Epithelial cell of esophagus (primary cell): ENCODE results near the gene RAMACL.

ENCODE experiments used
- DNase-seq: peaks from one replicate; pipeline ENCODE4 v3.0.0; 2010; ENCODE audit warnings: low read depth
- H3K4me3 ChIP-seq: 2 replicates; pipeline ENCODE4 v1.5.1; 2011; ENCODE audit warnings: mild to moderate bottlenecking, low read length, control low read depth
- CTCF ChIP-seq: IDR thresholded peaks from 2 replicates; pipeline ENCODE4 v1.5.1; 2011; ENCODE audit warnings: low read depth, mild to moderate bottlenecking, low read length, control low read depth, inconsistent platforms; ENCODE audit not compliant: insufficient read depth; ENCODE audit errors: missing control alignments

The RAMACL gene

GRCh38 chr6:166589337-166589731 lies 2.9 kb upstream of the RAMACL start:
- no peak for DNase-seq
- H3K4me3 ChIP-seq = no peak overlapping the region
- no peak for TF ChIP-seq CTCF

DNA sequence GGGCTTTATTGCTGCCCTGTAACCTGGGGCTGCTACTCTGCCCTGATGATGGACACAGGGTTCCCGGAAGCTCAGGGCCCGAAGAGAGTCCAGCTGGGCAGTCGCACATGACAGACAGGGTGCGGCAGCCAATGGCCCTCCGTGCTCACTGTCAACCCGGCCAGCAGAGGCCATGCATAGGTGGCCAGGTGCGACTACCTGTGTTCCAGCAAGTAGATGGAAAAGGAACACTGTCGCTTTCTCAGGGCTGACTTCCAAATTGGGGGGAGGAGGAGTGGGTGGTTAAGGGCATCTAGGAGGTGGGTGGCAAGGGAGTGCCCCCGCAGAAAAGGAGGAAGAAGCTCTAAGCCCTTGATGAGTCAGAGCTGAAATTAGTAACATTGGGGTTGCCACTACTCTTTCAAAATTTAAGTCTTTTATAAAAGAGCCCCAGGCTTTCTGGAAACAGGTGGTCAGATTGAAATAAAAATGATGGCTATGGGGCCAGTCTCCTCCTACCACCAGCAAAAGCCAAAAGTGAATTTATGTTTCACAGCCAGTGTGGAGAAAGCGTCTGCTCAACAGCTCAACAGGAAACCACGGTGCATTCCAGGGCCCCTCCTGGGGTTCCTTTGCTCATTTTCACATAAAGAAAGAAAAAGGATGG lies 2.3 kb upstream of the RAMACL start:
- DNase-seq = no peak
- TF ChIP-seq CTCF = no peak
- H3K4me3 ChIP-seq = no peak overlapping the region

DNA sequence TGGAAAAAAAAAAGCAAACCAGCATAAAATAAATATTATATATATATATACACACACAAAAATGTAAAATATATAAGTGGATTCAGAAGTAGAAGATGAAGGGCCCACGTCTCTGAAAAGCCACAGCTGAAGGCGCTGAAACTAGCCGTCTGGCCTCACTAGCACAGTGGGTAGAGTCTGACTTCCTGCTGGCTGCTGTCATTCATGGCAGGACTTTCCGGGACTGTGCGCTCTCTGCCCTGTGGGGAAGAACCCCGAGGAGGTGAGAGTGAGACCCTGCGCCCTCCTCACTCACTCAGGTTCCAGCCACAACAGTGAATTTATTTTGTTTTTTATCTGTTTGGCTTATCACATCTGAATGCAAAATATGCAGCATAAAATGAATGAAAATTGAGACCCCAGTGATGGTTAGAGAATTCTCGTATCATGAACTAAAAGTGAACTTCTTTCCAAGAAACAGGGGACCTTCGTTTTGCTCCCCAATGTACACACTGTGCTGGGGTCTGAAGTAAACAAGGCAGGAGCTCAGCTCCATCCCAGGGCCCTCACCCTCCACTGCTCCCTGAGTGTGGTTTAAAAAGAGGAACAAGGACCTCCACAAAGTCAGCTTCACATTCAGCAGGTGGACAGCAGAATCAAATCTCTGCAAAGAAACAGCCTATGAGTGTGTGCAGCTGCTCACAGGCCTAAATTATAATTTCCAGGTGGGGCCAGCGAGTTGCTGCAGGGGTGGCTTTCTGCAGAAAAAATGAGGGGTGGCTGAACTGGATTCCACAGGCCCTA lies 1.3 kb upstream of the RAMACL start:
- DNase-seq = no peak
- TF ChIP-seq CTCF = no peak
- H3K4me3 ChIP-seq = no peak overlapping the region

DNA sequence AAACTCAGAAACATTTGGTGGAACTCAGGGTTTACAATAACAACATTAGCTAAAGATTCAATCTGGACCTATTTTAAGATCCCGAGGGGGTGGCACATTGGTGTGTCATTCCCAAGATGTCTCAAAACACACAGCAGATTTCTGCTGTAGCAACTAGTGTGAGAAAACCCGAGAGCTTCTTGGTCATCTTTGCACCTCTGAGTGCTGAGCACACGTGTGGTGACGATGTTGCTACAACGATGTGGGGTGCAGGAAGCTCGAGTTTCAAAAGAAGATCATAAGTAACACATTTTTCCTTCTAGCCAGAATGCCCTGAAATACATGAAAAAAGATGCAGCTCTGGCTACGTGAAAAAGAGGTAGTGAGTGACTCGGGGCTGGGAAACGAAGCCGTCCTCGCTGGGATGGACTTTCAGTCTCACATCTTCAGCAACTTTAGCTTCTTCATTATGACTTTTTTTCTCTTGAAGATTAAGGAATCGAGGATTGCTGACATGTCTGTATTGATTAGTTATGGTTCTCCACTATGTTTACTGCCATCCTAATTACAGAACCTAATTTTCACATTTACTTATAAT lies 1.5 kb downstream of the RAMACL start:
- DNase-seq = no peak
- H3K4me3 ChIP-seq = no peak overlapping the region
- TF ChIP-seq CTCF = no peak

- H3K4me3 ChIP-seq = no peak overlapping the region
- no peak for DNase-seq
- TF ChIP-seq CTCF = no peak
These were observed 2.3 kb downstream of the RAMACL start for GRCh38 chr6:166584155-166584554.

- H3K4me3 ChIP-seq = no peak overlapping the region
- no peak for DNase-seq
- no peak for TF ChIP-seq CTCF
These were observed 3.1 kb downstream of the RAMACL start for GRCh38 chr6:166583230-166583965.
